ENCODE measurements around the gene LPAR1.
"Not testable (repeated sequence)": the region's sequence is repeated elsewhere in the genome, so short reads cannot be mapped to it uniquely, and the experiment has no call there.

LPAR1 gene

DNA sequence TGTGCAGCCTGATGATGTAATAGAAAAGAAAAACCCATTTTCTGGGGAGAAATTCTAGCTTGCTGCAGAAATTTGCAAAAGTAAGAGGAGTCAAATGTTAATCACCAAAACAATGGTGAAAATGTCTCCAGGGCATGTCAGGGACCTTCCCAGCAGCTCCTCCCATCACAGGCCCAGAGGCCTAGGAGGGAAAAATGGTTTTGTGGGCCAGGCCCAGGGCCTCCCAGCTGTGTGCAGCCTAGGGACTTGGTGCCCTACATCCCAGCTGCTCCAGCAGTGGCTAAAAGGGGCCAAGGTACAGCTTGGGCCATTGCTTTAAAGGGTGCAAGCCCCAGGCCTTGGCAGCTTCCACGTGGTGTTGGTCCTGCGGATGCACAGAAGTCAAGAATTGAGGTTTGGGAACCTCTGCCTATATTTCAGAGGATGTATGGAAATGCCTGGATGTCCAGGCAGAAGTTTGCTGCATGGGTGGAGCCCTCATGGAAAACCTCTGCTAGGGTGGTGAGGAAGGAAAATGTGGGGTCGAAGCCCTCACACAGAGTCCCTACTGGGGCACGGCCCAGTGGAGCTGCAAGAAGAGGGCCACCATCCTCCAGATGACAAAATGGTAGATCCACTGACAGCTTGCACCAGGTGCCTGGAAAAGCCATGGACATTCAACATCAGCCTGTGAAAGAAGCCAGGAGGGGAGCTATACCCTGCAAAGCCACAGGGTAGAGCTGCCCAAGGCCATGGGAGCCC is 176.7 kb downstream of the LPAR1 start:
- DNase-seq: not testable (repeated sequence)

DNA sequence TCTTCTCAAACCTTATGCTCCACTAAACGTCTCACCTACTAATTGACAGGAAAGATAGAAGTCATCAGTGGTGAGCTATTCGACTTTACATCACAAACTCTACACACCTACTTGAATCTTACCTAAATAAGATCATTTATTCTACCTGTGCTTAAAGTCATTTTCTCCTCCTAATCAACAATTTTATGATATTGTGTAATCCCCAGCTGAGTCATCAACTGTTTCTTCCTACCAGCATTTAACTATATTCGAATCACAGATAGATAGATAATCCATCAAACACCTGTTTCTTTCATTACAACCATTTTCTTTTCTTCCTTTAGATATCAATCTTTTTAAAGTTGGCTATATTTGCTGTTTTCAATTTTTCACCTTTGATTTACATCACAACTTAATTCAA is 181.5 kb downstream of the LPAR1 start:
- no peak for DNase-seq

DNA sequence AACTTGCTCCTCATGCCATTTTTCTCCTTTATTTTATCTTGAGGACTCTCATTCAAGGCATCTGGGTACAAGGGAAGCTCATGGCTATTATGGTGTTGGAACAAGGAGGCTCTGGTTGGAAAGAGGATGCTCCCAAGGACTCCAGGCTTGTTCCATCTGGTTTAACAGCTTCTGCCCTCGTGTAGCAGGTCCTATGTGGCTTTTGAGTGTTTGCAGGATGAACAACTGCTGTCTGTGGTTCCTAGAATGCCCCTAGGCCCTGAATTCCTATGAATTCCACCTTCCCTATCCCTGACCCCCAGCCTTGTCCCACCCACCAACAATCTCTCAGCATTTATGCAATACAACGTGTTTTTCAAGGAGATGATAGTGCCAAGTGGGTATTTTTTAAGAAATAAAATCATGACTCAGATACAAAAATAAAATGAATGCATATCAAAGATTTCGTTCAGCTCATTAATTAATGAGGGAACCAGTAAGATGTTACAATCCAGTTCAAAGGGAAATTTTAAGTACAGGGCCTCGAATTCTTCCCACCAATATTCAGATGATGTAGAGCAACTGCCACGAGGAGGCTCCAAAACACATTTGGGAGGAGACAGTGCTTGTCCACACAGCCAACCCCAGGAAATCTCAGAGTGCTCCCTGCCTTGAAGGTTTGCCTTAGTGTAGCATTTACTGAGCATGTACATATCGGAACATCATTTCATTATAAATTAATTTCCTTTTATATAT is 187.7 kb downstream of the LPAR1 start:
- DNase-seq: no peak

DNA sequence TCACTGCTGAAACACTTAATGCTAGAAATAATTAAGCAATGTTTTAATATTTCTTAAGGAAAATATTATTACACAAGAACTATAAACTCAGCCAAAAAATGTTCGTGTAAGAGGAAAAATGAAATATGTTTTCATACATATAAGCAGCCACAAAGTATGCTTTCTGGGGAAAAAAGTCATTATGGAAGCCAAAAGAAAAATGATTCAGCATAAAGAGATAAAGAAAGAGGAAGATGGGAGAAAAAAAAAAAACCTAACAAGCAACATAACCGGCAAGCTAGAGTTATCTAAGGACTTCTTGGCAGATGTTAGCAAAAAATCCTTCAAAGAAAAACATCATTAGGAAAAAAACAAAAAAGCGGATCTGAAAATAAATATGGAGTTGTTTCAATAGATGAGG is 190.6 kb downstream of the LPAR1 start:
- DNase-seq: no peak

DNA sequence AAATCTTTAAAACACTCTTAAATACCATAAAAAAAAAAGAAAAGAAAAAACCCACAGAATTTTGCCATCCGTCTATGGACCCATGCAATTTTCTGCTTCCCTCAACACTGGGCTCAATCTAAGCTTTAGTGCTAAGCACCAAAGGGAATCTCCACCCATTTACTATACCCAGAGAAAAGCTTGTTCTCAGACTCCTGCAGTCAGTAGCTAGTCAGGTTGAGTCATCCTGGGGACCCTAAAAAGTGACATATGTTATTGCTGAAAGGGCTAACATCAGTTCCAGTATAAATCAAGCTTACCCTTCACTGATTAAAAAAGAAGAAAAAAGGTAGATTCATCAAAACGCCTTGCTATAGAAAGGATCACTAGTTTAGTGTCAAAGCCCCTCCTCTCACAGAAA is 192.1 kb downstream of the LPAR1 start:
- DNase-seq: no peak

DNA sequence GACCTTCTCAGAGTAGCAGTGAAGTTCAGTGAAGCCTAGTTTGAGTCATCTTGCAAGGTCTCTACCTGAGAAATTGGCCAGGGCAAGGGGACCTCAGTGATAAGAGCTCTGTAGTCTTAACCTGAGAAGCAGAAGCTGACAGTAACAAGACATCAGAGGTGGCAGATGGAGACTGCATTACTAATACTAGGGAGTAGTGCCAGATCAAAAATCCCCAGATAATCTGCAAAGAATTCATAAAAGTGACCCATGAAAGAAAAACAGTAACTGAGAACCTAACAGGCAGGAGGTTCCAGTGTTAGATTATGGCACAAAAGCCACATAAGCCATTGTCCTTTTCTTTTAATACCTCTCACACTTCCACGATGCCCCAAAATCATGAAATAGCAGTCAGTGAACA is 194.1 kb downstream of the LPAR1 start:
- DNase-seq: no peak

DNA sequence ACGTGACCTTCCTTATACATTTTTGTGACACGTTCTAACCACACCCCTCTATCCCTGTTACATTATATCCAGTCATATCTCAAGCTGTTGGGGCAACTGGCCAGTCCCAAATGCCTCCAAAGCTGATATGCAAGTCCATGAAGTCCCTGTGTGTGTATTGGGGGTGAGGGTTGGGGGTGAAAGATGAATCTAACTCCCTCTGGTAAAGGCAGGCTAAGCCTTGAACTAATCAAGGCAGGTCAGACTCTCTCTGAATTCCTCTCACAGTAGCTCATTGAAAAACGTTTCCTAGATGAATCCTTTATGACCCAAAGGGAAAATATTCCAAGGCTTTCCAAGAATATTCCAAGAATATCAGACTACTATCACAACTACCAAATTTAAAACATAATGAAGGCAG is 195.3 kb downstream of the LPAR1 start:
- DNase-seq: no peak

DNA sequence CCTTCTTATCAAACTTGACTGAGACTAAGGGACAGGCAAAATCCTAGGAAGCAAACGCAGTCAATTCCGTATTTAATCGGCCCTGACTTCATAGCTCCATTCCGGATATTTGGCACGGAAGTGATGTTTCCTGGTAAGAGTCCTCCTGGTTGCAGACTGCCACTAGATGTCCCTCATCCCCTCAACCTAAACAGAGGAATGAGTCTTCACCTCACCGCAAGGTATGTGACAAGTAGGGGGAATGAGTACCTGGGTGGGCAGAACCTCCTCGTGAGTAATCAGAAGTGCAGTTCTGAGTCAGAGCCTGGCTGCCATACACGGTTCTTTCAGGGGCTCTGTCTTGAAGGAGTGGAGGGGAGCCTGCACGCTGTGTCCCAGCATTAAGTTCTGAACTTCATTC is 196.1 kb downstream of the LPAR1 start:
- no peak for DNase-seq

DNA sequence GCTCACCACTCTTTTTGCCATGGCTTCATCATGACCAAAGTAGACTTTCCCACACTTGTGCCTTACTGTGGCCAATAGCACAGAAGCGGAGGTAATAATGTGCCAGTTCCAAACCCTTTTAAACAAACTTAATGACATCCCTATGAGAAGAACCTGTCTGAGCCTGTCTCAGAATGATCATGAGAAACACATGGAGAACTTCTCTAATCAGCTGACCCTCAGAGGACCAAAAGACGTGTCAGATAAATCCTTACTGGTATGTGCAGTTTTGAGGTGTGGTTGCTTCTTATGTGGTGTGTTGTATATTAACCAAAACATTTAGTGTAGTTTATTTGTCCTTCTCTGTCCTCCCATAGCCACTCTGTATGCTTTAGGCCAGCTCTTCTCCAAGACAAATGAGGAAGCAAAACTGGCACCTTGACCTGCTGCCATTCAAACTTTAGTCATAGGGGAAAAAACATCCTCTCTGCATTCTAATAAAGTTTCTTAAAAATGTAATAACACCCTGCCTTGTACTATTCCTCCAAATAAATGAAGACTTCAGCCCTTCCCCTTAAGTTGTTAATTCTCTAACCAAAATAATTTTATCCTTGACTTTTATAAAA is 200.8 kb downstream of the LPAR1 start:
- no peak for DNase-seq

DNA sequence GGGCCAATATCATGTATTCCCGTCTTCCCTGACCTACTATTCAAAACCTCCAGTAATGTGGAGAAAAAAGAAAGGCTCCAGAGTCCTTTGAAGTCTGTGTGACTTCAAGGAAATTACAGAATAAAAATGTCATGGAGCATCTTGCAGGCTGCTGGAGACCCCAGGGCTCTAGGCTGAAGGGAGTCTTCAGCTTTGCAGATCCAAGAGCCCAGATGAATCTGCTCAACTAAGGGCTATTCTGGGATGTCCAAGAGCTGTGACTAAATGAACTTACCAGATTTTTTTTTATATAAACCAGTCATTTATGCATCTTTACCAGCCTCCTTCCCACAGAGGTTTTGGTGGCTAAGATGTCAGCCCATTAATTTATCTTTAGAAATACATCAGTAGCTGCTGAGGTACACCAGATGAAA is 202.4 kb downstream of the LPAR1 start:
- DNase-seq: no peak

DNA sequence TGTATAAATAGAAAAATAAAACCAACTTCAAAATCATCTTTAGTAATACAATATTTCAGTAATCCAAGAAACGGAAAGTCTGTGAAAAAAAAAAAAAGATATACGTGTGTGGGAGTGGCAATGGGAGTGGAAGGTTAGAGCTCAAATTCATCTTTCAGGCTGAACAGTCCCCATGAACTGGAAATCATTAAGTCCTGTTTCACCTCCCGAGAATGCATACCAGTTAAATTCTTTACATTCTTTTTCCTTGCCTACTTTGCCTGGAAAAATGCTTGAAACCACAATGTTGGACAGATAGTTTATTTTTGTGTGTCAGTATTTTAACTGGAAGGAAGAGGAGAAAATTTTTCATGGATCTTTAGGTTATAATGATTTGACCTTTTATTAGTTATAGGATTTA is 202.9 kb downstream of the LPAR1 start:
- DNase-seq: no peak

DNA sequence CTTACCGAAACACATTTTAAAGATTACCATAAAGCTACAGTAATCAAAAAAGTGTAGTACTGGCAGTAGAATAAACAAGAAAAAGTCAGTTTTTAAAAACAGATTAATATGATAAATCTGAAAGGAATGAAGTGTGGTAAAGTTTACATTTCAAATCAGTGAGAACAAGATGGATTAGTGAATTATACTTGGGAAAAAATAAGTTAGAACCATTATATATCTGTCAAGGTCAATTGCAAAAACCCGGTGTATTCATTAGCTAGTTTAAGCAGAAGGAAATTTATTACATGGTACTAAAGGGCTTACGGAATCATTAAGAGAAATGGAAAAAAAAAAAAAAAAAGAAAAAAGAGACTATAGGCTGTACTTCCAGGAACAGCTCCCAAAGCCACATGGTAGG is 205.3 kb downstream of the LPAR1 start:
- DNase-seq: no peak

DNA sequence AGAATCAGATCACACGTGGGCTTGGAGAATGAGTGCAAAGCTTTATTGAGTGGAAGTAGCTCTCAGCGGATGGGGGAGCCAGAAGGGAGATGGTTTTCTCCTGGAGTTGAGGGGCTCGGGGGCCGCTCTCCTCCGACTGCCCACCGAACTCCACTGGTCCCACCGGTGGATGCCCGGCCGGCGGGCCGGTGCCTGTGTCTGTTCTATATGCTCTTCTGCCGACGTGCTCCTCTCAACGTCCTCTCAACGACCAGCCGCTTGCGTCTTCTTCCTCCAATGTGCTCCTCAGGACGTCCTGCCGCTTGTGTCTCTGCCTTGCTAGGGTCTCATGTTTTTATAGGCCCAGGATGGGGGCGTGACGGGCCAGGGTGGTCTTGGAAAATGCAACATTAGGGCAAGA is 207.8 kb downstream of the LPAR1 start:
- DNase-seq: no peak

DNA sequence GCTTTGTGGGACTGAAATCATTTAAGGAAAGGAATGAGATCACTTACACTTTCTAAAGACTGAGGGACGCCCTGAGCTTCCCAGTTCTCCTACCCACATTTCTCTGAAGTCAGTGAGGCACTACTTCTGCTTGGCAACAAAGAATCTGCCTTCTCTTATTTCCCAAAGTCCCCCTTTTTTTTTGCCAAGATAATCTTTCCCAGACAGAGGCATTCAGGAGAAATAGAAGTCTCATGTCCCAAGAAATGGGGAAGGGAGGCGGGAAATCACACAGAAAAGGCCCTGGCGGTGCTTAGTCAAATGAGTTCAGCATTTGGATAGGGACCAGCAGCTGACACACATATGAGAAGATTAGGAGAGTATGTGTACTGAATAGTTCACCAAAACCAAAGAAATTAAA is 210.0 kb downstream of the LPAR1 start:
- no peak for DNase-seq

DNA sequence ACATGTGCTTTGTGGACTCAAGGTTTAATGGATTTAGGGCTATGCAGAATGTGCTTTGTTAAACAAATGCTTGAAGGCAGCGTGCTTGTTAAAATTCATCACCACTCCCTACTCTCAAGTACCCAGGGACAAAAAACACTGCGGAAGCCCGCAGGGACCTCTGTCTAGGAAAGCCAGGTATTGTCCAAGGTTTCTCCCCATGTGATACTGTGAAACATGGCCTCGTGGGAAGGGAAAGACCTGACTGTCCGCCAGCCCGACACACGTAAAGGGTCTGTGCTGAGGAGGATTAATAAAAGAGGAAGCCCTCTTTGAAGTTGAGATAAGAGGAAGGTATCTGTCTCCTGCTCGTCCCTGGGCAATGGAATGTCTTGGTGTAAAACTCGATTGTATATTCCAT is 211.9 kb downstream of the LPAR1 start:
- not testable (repeated sequence) for DNase-seq

DNA sequence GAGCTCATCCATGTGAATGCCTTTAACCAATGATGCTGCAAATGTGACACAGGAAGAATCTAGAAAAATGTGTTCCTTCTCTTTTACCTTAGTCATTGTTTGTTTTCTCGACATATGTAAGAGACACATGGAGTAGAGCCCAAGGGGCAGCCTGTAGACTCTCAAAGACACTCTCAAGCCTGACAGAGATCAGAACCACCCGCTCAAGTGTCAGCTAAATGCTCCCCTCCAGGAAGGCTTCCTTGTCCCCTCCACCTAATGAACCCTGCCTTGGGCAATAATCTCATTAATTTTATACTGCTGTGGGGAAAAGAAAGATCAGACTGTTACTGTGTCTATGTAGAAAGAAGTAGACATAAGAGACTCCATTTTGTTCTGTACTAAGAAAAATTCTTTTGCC is 212.3 kb downstream of the LPAR1 start:
- DNase-seq: no peak

DNA sequence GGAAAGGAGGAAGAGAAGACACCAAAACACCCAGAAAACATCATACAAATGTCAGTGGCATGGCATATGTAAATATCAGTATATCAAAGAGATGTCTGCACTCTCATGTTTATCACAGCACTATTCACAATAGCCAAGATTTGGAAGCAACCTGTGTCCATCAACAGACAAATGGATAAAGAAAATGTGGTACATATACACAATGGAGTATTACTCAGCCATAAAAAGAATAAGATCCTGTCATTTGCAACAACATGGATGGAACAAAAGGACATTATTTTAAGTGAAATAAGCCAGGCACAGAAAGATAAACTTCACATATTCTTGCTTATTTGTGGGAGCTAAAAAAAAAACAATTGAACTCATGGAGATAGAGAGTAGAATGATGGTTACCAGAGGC is 213.1 kb downstream of the LPAR1 start:
- DNase-seq: not testable (repeated sequence)
